ENCODE results near the gene NAP1L4. TPM values are rescaled to one million over a fixed set of nuclear protein-coding genes. Genes with fewer than 3 reads are reported as not detected.

NAP1L4 gene
- total RNA-seq, 1 experiment from 2014 or later: 144 TPM

GRCh38 chr11:3018596-3018995 is 26.5 kb upstream of the NAP1L4 start:
- Histone ChIP-seq H3K4me3 (replicated peaks in 1 of 2; ENCODE audit: low read depth in 1 of 2, low read length in 2 of 2) (no peak overlapping the region), H3K27ac (ENCODE audit: low read depth, low read length) (no peak overlapping the region), H3K4me1 (ENCODE audit: control insufficient read depth in 1 of 2, insufficient read depth in 2 of 2, low read length in 2 of 2) (no peaks in the 10 kb centered on the region), H3K9me2 (ENCODE audit: insufficient read depth) (no peaks in the 10 kb centered on the region), H3K27me3 (ENCODE audit: insufficient read depth, low read length) (no peaks in the 10 kb centered on the region), H3K4me2 (ENCODE audit: low read length) (no peak overlapping the region), H3K36me3 (ENCODE audit: control insufficient read depth in 1 of 2, insufficient read depth in 2 of 2, low read length in 2 of 2) (peaks cover 19 to 43% of the 10 kb centered on the region in 2 experiments), H3K79me2 (ENCODE audit: insufficient read depth, low read length) (no peaks in the 10 kb centered on the region), H3K9me3 (ENCODE audit: control insufficient read depth in 1 of 2, insufficient read depth in 1 of 2, low read depth in 1 of 2, low read length in 2 of 2) (no peaks in the 10 kb centered on the region), H4K20me1 (ENCODE audit: insufficient read depth) (no peaks in the 10 kb centered on the region), H3K9ac (ENCODE audit: low read length) (no peak overlapping the region), H2AFZ (ENCODE audit: low read depth, low read length, poor library complexity, severe bottlenecking) (no peak overlapping the region)
- intact Hi-C loops (cut with micrococcal nuclease): no loop called here
- TF ChIP-seq YY1 (IDR thresholded peaks at IDR 0.05; ENCODE audit: extremely low read depth, insufficient replicate concordance, low read depth, low read length): no peak
- TF ChIP-seq ATF3 (IDR thresholded peaks at IDR 0.05): no peak
- TF ChIP-seq CBX3 (IDR thresholded peaks at IDR 0.05; ENCODE audit: low read depth): no peak
- TF ChIP-seq FOSL1 (IDR thresholded peaks at IDR 0.05; ENCODE audit: low read depth): no peak
- no peak for TF ChIP-seq JUND (IDR thresholded peaks at IDR 0.05)
- no peak for TF ChIP-seq RAD21 (IDR thresholded peaks at IDR 0.05; ENCODE audit: low read depth)
- TF ChIP-seq CTCF (IDR thresholded peaks at IDR 0.05 in 2 of 3, conservative IDR thresholded peaks at IDR 0.05 in 1 of 3; ENCODE audit: borderline replicate concordance in 1 of 3, insufficient read depth in 1 of 3, low read depth in 2 of 3, low read length in 2 of 3): no peak
- no peak for TF ChIP-seq POLR2A (IDR thresholded peaks at IDR 0.05; ENCODE audit: borderline replicate concordance, extremely low read depth, insufficient read depth, insufficient read length)
- no peak for TF ChIP-seq ZFX (IDR thresholded peaks at IDR 0.05)
- no peak for TF ChIP-seq REST (IDR thresholded peaks at IDR 0.05; ENCODE audit: low read depth)
- TF ChIP-seq ELF1 (IDR thresholded peaks at IDR 0.05; ENCODE audit: borderline replicate concordance, low read depth): no peak
- TF ChIP-seq SRF (IDR thresholded peaks at IDR 0.05; ENCODE audit: low read depth): no peak
- TF ChIP-seq ZNF274 (IDR thresholded peaks at IDR 0.05; ENCODE audit: low read depth, low read length): no peak
- TF ChIP-seq SIN3A (IDR thresholded peaks at IDR 0.05; ENCODE audit: low read depth): no peak
- no peak for TF ChIP-seq CEBPB (IDR thresholded peaks at IDR 0.05; ENCODE audit: low read depth)
- no TSS peak for BruUV-seq (replicated peaks)
- no peak for ATAC-seq
- DNase-seq (ENCODE audit: low read depth, low spot score): no peak
- POLR2A ChIA-PET: no interaction called here
- CTCF ChIA-PET: no interaction called here
- RAD21 ChIA-PET (ENCODE audit: low non-redundant PET in 1 of 2, low total read pairs in 2 of 2, uncharacterized antibody in 2 of 2, unreplicated experiment in 2 of 2): no interaction called here

Measured in HCT116 (cell line).